Muscle of arm (tissue), 14 donors: Measurements from ENCODE around the gene C2orf42. TPM values are rescaled to one million over a fixed set of nuclear protein-coding genes. Genes with fewer than 3 reads are reported as not detected.
"Not testable (repeated sequence)": the region's sequence is repeated elsewhere in the genome, so short reads cannot be mapped to it uniquely, and the experiment has no call there.

Experiments used
- DNase-seq: peaks from one replicate; pipeline ENCODE4 v3.0.0-alpha.2; 2013
- long read RNA-seq, 11 donors: transcript quantifications; one replicate each; lab custom pipeline, GENCODE V29; 2026
- polyA plus RNA-seq, 12 donors: library from polyadenylated mRNA; unstranded; fragments of 120-200 nt; gene quantifications; one replicate each; pipeline ENCODE4 v1.2.1, GENCODE V29; 2013; ENCODE audit not compliant: insufficient read length in 12 of 12

The C2orf42 gene
- 10 to 100 TPM in 3 of 12 donors, 1 to 10 TPM in 8, not detected in 1; 7.5 to 12.9 (median 9.7) TPM for polyA plus RNA-seq
- long read RNA-seq, donor 1, partial matches to known transcripts = 226 of 227 reads
- long read RNA-seq, donor 1, other reads (novel, unspliced or antisense) = 0 of 227 reads
- long read RNA-seq, donor 2, partial matches to known transcripts = 0 of 1 reads
- long read RNA-seq, donor 2, other reads (novel, unspliced or antisense) = 0 of 1 reads
- long read RNA-seq, donor 3 = 0 reads
- long read RNA-seq, donor 4, partial matches to known transcripts = 0 of 2 reads
- long read RNA-seq, donor 4, other reads (novel, unspliced or antisense) = 0 of 2 reads
- long read RNA-seq, donor 5, partial matches to known transcripts = 74 of 75 reads
- long read RNA-seq, donor 5, other reads (novel, unspliced or antisense) = 0 of 75 reads
- long read RNA-seq, donor 6 = 0 reads
- long read RNA-seq, donor 7 = 0 reads
- long read RNA-seq, donor 8, partial matches to known transcripts = 0 of 1 reads
- long read RNA-seq, donor 8, other reads (novel, unspliced or antisense) = 0 of 1 reads
- long read RNA-seq, donor 9 = 0 reads
- long read RNA-seq, donor 10, partial matches to known transcripts = 0 of 2 reads
- long read RNA-seq, donor 10, other reads (novel, unspliced or antisense) = 0 of 2 reads
- long read RNA-seq, donor 11, partial matches to known transcripts = 0 of 3 reads
- long read RNA-seq, donor 11, other reads (novel, unspliced or antisense) = 0 of 3 reads

- peak; percentile 99 for DNase-seq
Measured at GRCh38 chr2:70190418-70191243, at the start of gene C2orf42. C2orf42 (minus strand) TSS chr2:70191019; CDS start chr2:70181985, 9,034 bp downstream.

DNA sequence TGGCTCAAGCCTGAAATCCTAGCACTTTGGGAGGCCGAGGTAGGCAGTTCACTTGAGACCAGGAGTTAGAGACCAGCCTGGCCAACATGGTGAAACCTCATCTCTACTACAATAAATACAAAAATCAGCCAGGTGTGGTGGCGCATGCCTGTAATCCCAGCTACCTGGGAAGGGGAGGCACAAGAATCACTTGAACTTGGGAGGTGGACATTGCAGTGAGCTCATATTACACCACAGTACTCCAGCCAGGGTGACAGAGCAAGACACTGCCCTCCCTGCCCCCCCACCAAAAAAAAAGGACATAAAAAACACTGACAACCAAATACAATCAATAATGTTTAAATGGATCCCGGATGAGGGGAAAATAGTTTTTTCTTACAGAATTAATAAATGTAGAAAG lies 49.8 kb upstream of the C2orf42 start:
- DNase-seq = no peak

DNA sequence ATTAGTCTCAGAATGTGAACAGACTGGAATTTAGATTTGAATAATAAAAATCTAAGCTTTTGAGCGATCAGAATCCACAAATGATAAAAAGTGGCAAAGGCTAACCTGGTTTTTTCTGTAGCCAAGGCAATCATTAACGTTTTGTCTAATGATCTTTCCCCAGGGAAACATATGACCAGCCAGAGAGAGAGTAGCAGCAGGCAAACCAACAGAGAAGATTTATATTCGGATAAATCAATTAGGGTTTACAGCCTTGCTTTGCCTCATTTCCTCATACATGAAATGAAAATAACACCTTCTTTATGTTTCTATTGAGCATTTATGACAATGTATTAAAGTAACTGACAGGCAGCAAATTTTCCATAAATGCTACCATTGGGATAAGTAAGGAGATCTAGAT lies 43.1 kb upstream of the C2orf42 start:
- DNase-seq = no peak

GRCh38 chr2:70226781-70227180 lies 36.0 kb upstream of the C2orf42 start:
- DNase-seq = no peak

DNA sequence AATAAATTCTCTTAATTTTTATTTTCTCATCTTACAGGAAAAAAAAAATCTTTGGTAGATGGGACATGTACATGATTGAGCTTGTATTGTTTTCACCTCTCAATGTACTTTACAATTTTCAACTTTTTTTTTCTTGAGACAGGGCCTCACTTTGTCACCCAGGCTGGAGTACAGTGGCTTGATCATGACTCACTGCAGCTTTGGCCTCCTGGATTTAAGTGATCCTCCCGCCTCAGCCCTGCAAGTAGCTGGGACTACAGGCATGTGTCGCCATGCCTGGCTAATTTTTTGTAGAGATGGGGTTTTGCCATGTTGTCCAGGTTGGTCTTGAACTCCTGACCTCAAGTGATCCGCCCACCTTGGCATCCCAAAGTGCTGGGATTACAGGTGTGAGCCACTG lies 32.5 kb upstream of the C2orf42 start:
- DNase-seq = not testable (repeated sequence)

- no peak for DNase-seq
Measured at GRCh38 chr2:70214953-70215549, 24.2 kb upstream of the C2orf42 start.

GRCh38 chr2:70214365-70214764 lies 23.5 kb upstream of the C2orf42 start:
- DNase-seq = no peak

GRCh38 chr2:70212298-70212932 lies 21.6 kb upstream of the C2orf42 start:
- DNase-seq = no peak

DNA sequence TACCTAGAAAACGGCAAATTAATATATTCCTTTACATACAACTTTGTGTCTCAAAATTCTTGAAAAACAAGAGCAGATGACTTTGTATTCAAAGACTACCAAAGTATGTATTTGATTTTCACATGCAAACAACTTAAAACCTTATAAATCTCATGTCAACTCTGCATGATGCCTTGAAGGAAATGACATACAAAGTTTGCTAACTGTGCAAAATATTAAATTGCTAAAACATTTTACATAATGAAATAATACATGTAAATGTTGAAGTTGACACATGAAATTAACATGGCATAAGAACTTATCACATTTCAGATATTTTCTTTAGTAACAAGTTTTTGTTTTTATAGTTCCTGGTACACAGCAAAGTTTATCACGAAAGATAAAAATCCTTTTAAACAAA lies 20.8 kb upstream of the C2orf42 start:
- no peak for DNase-seq

- no peak for DNase-seq
Measured at GRCh38 chr2:70204452-70204851, 13.6 kb upstream of the C2orf42 start.

- no peak for DNase-seq
Measured at GRCh38 chr2:70203086-70203485, 12.3 kb upstream of the C2orf42 start.

GRCh38 chr2:70202236-70202806 lies 11.5 kb upstream of the C2orf42 start:
- DNase-seq = no peak

- no peak for DNase-seq
Measured at GRCh38 chr2:70201831-70202230, 11.0 kb upstream of the C2orf42 start.

DNA sequence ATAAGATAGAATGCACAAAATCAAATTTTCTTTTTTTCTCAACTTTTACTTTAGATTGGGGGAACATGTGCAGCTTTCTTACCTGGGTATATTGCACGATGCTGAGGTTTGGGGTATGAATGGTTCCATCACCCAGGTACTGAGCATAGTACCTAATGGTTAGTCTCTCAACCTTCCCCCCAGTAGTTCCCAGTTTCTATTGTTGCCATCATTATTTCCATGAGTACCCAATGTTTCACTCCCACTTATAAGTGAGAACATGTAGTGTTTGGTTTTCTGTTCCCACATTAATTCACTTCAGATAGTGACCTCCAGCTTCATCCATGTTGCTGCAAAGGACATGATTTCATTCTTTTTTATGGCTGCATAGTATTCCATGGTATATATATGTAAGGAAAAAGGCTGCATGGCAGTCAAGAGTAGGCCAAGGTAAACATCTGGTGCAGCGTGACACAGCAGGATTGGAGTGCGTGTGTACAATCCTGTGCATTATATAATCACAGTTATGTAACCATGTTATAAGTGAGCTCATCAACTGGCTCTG lies 10.5 kb upstream of the C2orf42 start:
- DNase-seq = no peak

DNA sequence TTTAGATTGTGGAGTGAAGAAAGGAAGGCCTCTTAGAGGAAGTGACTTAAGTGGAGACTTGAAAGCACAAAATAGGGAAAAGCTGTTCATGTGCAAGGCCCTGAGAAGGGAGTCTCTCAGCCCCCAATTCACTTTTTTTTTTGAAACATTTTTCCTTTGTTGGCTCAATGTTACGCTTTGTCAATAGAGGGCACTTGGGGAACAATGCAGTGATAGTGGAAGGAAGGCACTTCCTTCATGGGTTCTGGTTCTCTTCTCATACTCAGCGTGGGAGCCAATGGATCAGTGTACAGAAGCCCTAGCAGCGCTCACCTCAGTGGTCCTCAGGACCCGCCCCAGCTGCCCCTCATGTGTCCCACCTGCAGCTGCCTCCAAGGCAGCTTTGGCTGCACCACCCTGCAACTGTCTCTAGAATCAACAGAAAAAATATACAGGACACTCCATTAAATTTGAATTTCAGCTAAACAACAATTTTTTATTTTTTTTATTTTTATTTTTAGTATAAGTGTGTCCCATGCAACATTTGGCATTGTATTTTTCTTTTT lies 8.6 kb upstream of the C2orf42 start:
- no peak for DNase-seq

GRCh38 chr2:70192516-70192915 lies 1.7 kb upstream of the C2orf42 start:
- DNase-seq = no peak

GRCh38 chr2:70191244-70191735 lies 471 bp upstream of the C2orf42 start:
- no peak for DNase-seq

- no peak for DNase-seq
Measured at GRCh38 chr2:70188460-70188859, 2.4 kb downstream of the C2orf42 start.

DNA sequence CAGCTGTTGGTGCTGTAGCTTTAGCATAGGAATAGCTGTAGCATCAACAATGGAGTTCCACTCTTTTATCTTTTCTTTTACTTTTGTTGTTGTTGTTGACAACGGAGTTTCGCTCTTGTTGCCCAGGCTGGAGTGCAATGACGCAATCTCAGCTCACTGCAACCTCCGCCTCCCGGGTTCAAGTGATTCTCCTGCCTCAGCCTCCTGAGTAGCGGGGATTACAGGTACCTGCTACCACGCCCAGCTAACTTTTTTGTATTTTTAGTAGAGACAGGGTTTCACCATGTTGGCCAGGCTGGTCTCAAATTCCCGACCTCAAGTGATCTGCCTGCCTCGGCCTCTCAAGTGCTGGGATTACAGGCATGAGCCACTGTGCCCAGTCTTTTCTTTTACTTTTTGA lies 3.6 kb downstream of the C2orf42 start:
- not testable (repeated sequence) for DNase-seq

GRCh38 chr2:70182689-70183088 lies 8.1 kb downstream of the C2orf42 start:
- no peak for DNase-seq
